ENCODE measurements around the gene HIP1R.

The HIP1R gene

GRCh38 chr12:122841544-122842321 is 6.5 kb downstream of the HIP1R start:
- TF ChIP-seq MAX (IDR thresholded peaks at IDR 0.05) (no peak), TEAD4 (IDR thresholded peaks at IDR 0.05) (no peak), USF1 (IDR thresholded peaks at IDR 0.05) (no peak), TCF12 (IDR thresholded peaks at IDR 0.05; ENCODE audit: low read depth) (no peak), FOXM1 (IDR thresholded peaks at IDR 0.05; ENCODE audit: borderline replicate concordance, low read depth) (no peak), YY1 (IDR thresholded peaks at IDR 0.05; ENCODE audit: low read depth) (no peak), RAD21 (IDR thresholded peaks at IDR 0.05; ENCODE audit: low read depth) (no peak), REST (IDR thresholded peaks at IDR 0.05; ENCODE audit: low read depth) (no peak), CREB1 (IDR thresholded peaks at IDR 0.05; ENCODE audit: low read depth) (no peak), TAF1 (IDR thresholded peaks at IDR 0.05; ENCODE audit: low read depth) (no peak), EP300 (IDR thresholded peaks at IDR 0.05; ENCODE audit: borderline replicate concordance) (no peak), CEBPB (IDR thresholded peaks at IDR 0.05) (no peak)

GRCh38 chr12:122842505-122843405 is 7.5 kb downstream of the HIP1R start:
- TF ChIP-seq NFIC (IDR thresholded peaks at IDR 0.05) (no peak), CREB1 (IDR thresholded peaks at IDR 0.05; ENCODE audit: low read depth) (no peak), TEAD4 (IDR thresholded peaks at IDR 0.05) (no peak), CEBPB (IDR thresholded peaks at IDR 0.05) (no peak), ZBTB7A (IDR thresholded peaks at IDR 0.05; ENCODE audit: low read depth) (no peak), TCF12 (IDR thresholded peaks at IDR 0.05; ENCODE audit: low read depth) (no peak), REST (IDR thresholded peaks at IDR 0.05; ENCODE audit: low read depth) (no peak)

- TF ChIP-seq TEAD4 (IDR thresholded peaks at IDR 0.05) = no peak
- no peak for TF ChIP-seq USF1 (IDR thresholded peaks at IDR 0.05)
- no peak for TF ChIP-seq FOXM1 (IDR thresholded peaks at IDR 0.05; ENCODE audit: borderline replicate concordance, low read depth)
- no peak for TF ChIP-seq TAF1 (IDR thresholded peaks at IDR 0.05; ENCODE audit: low read depth)
- TF ChIP-seq CREB1 (IDR thresholded peaks at IDR 0.05; ENCODE audit: low read depth) = no peak
- TF ChIP-seq EGR1 (IDR thresholded peaks at IDR 0.05) = no peak
- TF ChIP-seq CEBPB (IDR thresholded peaks at IDR 0.05) = no peak
- no peak for TF ChIP-seq YY1 (IDR thresholded peaks at IDR 0.05; ENCODE audit: low read depth)
- no peak for TF ChIP-seq ZBTB7A (IDR thresholded peaks at IDR 0.05; ENCODE audit: low read depth)
- TF ChIP-seq RAD21 (IDR thresholded peaks at IDR 0.05; ENCODE audit: low read depth) = no peak
- no peak for TF ChIP-seq MAX (IDR thresholded peaks at IDR 0.05)
- TF ChIP-seq EP300 (IDR thresholded peaks at IDR 0.05; ENCODE audit: borderline replicate concordance) = no peak
- TF ChIP-seq TCF12 (IDR thresholded peaks at IDR 0.05; ENCODE audit: low read depth) = no peak
- no peak for TF ChIP-seq NFIC (IDR thresholded peaks at IDR 0.05)
- no peak for TF ChIP-seq REST (IDR thresholded peaks at IDR 0.05; ENCODE audit: low read depth)
Measured at GRCh38 chr12:122843455-122843854, 8.2 kb downstream of the HIP1R start.

Data from Ishikawa (cell line).